ENCODE measurements around the gene MCU. TPM values are rescaled to one million over a fixed set of nuclear protein-coding genes. Genes with fewer than 3 reads are reported as not detected.
A peak's percentile ranks its signal among the peaks of the same experiment; 100 is the strongest.
"Not testable (repeated sequence)": the region's sequence is repeated elsewhere in the genome, so short reads cannot be mapped to it uniquely, and the experiment has no call there.

MCU gene
- total RNA-seq, 1 donor from 2014 or later, result 22.0 TPM

GRCh38 chr10:72729528-72729927, 37.6 kb downstream of the MCU start:
- DNase-seq (ENCODE audit: low read depth in 2 of 2), result no peak

DNA sequence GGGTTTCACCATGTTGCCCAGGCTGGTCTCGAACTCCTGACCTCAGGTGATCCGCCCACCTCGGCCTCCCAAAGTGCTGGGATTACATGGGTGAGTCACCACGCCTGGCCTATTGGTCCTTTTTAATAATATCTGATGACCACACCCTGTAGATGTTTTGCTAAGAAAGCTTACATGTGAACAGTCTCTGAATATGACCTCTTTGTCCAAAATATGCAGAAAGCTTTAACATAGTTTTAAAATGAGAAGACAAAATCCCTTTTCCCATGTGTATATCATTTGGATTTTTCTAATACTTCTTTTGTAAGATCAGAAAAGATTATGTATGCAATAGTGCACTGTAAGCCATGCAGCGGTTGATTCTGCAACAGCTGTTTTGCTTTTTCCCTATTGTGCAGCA, 38.5 kb downstream of the MCU start:
- DNase-seq (ENCODE audit: low read depth in 2 of 2), result no peak

DNA sequence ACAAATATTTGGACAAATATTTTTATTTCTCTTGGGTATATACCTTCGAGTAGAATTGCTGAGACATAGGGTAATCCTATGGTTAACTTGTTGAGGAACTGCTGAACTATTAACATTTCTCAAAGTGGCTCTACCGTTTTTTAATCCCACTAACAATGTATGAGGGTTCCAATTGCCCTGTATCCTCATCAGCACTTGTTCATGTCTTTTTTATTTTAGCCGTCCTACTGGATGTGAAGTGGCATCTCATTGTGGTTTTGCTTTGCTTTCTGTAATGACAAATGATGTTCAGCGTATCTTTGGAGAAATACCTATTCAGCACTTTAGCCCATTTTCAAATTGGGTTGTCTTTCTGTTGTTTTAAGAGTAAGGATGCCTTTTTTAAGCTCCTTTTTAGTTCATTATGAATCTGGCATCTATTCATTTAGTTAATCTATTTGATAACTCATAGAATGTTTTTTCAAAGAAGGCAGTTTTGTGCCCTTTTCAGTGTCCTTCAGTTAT, 40.0 kb downstream of the MCU start:
- no peak for DNase-seq (ENCODE audit: low read depth in 2 of 2)

DNA sequence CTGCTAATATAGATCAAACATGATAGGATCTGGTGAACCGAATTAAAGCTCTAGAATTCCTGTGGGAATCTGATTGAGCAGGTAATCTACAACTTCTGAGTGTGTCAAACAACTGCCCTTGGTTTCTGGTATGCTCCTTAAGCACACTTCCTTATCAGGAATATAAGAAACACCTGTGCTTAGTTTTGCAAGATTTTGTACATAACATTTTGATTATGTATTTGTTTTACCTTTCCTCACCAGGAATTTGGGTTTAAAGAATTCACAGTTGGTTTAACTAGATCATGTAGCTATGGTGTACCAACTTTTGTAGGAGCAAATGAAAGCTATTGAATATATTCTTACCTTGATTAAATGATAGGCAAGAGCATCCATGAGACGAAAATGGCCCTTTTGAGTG, 40.6 kb downstream of the MCU start:
- no peak for DNase-seq (ENCODE audit: low read depth in 2 of 2)

- DNase-seq (ENCODE audit: low read depth in 2 of 2), result no peak
Observed at GRCh38 chr10:72733989-72734388, 42.0 kb downstream of the MCU start.

GRCh38 chr10:72735288-72735936, 43.5 kb downstream of the MCU start:
- DNase-seq (ENCODE audit: low read depth in 2 of 2), result no peak

GRCh38 chr10:72736176-72736827, 44.4 kb downstream of the MCU start:
- peak; percentile 74 to 90 for DNase-seq (ENCODE audit: low read depth in 2 of 2)

GRCh38 chr10:72736828-72737220, 44.9 kb downstream of the MCU start:
- no peak for DNase-seq (ENCODE audit: low read depth in 2 of 2)

DNA sequence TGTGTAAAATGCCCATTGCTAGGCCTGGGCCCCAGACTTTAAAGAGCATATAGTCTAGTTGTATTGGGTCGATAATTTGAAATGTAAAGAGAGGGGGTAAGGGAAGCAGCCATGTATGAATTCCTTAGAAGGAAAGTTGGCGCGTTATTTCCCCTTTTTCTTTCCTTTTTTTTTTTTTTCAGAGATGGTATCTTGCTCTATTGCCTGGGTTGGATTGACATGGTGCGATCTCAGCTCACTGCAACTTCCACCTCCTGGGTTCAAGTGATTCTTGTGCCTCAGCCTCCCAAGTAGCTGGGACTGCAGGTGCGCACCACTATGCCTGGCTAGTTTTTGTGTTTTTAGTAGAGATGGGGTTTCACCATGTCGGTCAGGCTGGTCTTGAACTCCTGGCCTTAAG, 45.4 kb downstream of the MCU start:
- DNase-seq (ENCODE audit: low read depth in 2 of 2), result not testable (repeated sequence)

DNA sequence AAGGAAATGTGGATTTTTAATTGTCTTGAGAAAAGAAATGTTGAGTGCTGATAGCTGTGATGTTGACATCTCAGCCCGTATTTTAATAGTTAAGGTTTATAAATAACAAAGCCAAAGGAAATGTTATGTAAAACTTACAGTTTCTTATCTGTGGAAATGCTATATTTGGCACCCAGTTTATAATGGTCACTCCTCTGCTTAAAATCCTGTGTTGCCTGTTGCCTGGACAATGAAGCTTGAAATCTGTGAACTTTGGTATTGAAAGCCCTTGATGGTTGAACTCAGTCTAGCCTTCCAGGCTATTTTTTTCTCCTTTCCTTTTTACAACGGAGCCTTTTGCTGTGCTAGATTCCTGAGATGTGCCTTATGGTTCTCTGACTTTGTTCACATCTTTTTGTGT, 46.5 kb downstream of the MCU start:
- DNase-seq (ENCODE audit: low read depth in 2 of 2), result peak; percentile 58 to 60

- DNase-seq (ENCODE audit: low read depth in 2 of 2), result peak; percentile 88
Observed at GRCh38 chr10:72740528-72740927, 48.6 kb downstream of the MCU start.

GRCh38 chr10:72742092-72742491, 50.1 kb downstream of the MCU start:
- DNase-seq (ENCODE audit: low read depth in 2 of 2), result no peak

DNA sequence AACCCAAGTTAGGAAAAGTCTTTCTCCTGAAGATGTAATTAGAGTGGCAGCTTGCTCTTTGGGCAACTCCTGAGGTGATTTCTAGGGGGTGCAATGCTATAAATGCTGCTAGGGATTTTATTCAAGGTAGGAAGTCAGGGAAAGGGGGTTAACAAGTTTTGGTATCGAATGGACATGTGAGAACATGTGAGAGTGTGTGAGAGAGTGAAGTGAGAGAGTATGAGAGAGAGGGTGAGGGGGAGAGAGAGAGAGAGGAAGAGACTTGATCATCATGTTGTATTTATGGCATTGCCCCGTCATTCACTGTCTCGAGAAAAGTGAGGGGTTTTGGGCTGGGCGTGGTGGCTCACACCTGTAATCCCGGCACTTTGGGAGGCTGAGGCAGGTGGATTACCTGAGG, 50.9 kb downstream of the MCU start:
- DNase-seq (ENCODE audit: low read depth in 2 of 2), result no peak

- no peak for DNase-seq (ENCODE audit: low read depth in 2 of 2)
Observed at GRCh38 chr10:72744566-72744965, 52.6 kb downstream of the MCU start.

DNA sequence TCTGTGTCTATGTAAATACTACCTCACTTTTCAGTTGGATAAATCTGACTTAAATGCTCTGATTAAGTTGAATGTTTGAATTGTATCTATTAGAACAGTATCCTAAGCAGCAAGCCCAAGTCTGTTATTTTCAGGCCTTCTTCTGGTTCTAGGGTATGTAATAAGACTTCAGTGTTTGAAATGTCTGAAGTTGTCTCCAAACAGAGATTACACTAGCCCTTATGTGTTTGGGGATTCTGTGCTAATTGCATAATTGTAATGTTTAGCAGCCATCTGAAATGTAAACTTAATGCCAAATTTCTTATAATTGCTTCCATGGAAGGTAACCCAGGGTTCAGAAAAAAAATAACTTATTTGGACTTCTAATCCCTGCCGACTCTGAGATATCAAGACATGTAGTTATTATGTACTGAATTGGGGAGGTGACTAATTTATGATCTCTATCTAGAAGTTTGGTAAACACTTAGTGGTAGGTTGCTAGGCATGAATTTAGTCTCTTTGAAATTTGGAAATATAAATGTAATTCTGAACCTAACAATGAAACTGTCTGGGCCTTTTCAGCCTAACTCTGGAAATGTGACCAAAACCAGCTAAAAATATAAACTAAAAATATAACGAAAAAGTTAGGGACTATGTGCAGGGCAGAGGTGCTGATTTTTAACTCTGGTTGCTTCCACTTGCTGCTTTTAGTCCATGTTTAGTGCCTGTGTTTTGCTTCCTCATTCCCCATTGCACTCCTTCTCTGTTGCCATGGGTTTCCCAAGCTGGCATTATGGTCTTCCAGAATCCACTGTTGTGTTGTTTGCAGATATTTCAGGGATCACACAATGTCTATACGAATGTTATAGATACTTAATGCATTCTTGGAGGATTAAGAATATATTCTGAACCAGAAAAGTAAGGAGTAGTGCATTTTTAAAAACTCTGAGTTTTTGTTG, 54.8 kb downstream of the MCU start:
- no peak for DNase-seq (ENCODE audit: low read depth in 2 of 2)

DNA sequence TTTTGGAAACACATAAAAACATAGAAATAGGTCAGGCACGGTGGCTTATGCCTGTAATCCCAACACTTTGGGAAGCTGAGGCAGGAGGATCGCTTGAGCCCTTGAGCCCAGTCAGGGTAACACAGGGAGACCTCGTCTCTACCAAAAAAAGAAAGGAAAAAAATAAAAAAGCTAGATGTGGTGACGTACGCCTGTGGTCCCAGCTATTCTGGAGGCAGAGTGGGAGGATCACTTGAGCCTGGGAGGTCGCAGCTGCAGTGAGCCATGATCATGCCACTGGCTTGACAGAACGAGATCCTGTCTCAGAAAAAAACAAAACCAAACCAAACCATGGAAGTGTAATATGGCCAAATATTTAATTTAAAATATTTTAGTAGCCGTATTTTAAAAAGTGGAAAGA, 55.6 kb downstream of the MCU start:
- no peak for DNase-seq (ENCODE audit: low read depth in 2 of 2)

DNA sequence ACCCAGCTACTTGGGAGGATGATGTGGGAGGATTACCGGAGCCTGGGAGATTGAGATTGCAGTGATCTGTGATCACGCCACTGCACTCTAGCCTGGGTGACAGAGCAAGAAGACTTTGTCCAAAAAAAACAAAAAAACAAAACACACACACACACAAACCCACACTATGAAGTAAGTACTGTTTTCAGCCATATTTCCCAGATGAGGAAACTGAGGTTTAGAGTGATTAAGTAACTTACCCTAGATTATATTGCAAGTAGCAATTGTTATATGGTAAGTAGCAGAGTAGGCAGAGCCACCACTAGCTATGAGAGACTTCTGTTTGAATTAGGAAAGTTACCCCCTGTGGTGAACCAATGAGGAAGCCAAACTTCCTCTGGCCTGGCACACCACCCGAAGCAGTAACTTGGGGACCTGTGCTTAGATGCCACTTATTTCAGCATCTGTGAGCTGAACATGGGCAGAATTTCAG, 61.9 kb downstream of the MCU start:
- no peak for DNase-seq (ENCODE audit: low read depth in 2 of 2)

- DNase-seq (ENCODE audit: low read depth in 2 of 2), result no peak
Observed at GRCh38 chr10:72754275-72755032, 62.5 kb downstream of the MCU start.

- DNase-seq (ENCODE audit: low read depth in 2 of 2), result no peak
Observed at GRCh38 chr10:72756674-72757385, 64.9 kb downstream of the MCU start.

DNA sequence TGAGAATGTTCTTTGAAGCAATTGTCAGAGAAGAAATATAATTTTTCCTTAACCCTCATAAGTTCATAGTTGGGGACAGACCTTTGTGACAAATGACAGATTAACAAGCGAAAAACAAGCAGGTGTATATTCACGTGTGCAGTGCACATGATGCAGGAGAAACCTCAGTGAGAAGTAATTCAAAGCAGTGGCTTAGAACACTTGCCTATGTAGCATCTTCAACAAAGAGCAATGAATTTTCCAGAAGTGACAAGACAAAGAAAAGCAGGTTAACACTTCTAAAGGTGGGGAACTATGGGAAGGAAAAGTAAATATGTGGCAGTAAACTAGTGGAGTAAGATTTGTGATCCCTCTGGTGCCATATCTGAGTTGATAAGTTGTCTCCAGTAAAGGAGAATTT, 65.8 kb downstream of the MCU start:
- no peak for DNase-seq (ENCODE audit: low read depth in 2 of 2)

GRCh38 chr10:72758930-72759329, 67.0 kb downstream of the MCU start:
- DNase-seq (ENCODE audit: low read depth in 2 of 2), result not testable (repeated sequence)

Data from lung microvascular endothelial cell (primary cell).